GM19238 (cell line): ENCODE data around the gene GALNT12.

Experiments used
- DNase-seq: peaks from one replicate; pipeline ENCODE4 v3.0.0; 2011; ENCODE audit warnings: low spot score; ENCODE audit not compliant: insufficient read length

Gene GALNT12

GRCh38 chr9:98860871-98861293 lies 53.4 kb downstream of the GALNT12 start:
- no peak for DNase-seq

DNA sequence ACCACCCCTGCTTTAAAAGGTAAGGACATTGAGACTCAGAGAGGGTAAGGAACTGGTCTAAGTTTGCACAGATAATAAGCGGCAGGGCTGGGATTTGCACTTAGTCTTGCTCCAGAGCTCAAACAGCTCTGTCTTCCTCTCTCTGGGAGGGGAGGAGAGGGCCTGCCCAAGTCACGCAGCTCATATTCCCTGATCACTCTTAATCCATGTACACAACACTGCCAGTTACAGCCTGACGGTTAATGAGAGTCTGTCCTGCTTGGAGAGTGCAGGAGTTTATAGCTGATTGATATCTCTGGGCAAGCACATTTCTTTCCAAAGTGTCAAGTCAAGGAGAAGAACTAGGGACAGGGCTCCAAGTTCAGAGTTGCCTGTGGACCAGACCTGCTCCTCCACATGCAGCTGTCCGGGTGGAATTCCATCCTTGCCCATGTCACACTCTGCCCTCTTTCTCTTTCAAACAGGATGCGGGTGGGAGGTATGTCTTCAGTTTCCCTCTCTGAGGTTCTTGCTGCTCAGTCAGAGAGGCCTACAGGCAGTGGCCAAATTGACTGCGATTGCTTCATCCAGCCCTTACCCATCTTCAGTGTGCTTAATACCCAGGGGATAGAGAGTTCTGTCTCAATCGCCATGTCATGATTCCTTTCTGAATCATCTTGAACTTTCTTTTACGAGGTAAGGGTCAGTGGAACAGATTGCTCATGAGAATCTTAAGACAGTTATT lies 54.5 kb downstream of the GALNT12 start:
- no peak for DNase-seq

- DNase-seq = no peak
These were observed 55.5 kb downstream of the GALNT12 start for GRCh38 chr9:98862936-98863335.

GRCh38 chr9:98864281-98865174 lies 57.1 kb downstream of the GALNT12 start:
- no peak for DNase-seq

DNA sequence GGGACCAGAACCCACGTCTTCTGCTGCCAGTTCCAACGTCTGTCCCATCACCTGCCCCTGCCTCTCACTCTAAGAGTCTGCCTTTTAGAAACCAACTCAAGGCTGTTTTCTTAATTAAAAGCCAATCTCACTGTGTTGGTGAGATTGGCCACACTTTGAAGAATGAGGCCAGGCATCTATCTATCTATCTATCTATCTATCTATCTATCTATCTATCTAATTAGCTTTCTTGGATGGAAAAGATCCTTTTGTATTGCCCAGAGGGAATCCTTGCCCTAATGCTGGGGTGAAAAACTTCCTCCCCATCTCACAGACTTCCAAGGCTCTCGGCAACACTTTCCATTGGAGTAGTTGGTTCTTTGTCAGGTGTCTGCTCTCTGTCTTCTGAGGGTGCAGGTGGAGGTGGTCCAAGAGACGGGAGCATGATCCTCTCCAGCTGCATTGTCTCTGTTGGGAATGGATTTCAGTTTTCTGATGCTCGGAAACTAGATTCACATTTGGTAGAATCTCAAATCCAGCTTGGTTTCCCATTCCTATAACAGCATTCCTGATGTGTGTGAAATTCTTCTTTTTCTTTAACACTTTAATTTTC lies 57.9 kb downstream of the GALNT12 start:
- no peak for DNase-seq

DNA sequence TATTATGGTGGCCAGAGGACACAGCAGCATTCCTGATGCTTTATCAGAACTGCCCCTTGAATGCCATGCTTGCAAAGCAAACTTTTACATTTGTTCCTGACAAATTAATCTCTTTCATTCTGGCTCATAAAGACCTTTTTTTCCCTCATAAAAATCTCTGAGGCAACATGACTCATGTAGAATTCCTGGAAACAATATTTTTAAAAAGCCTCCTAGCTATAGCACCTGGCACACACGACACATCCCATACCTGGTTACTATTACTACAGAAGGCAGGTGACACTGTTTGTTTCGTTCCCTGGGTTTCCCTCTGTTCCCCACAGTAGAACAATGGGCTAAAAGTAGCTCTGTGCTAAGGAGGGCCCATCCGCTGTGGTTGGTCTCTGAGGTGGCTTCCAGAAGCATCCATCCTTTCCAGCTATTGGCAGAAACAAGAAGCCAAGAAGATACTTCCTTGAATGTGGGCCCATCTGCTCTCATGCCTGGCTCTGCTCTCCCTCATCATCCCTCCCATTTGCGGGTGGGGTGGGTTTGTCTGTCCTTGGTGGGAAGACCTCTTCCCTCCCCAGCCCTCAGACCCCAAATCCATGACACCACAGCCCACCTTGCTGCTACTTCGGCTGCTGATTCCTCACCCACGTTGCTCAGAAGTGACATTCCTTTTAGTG lies 59.1 kb downstream of the GALNT12 start:
- DNase-seq = no peak

DNA sequence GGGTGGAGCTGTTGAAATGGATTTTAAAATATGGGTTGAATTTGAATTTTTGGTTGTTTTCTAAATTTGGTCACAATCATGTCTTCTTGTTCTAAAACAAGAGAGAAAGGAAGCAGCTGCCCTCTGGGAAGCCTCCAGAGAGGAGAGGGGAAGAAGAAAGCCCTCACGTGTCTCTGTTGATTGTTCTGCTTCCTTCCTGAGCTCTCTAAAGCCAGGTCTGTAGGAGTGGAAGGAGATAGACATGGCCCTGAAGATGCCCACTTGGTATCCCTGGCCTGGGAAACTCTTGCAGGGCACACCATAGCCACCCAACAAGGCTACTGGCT lies 59.6 kb downstream of the GALNT12 start:
- DNase-seq = no peak

DNA sequence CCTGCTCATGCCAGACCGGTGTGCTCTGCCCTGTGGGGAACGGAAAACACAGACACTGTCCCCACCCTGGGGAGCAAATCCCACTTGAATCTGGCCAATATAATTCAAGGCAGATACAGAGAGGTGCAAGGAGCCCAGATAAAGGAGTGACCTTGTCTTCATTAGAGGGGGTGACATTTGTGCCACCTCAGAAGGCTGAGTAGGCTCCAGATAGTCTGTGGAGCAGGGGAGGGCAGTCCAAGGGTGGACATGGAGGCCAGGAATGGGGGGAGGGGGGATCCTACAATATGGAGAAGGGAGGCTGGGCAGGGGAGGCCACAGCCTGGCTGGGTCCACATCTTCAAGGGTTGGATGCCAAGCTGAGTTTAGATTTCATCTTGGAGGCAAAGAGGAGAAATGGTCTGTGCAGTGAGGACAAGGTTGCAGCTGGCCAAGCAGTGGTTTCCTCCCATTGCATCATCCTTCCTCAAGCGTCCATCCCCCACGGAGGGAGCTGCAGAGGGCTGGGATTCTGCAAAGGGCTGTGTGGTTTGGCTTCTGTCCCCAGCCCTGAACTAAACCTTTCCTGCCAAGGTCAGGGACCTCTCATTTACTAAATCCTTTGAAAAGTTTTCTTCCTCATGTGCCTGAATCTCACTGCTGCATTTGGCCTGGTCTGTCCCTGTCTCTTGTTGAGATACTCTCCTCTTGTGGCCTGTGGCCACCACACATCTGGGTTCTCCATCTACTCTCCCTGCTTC lies 60.1 kb downstream of the GALNT12 start:
- DNase-seq = no peak

GRCh38 chr9:98869078-98869745 lies 61.7 kb downstream of the GALNT12 start:
- no peak for DNase-seq

DNA sequence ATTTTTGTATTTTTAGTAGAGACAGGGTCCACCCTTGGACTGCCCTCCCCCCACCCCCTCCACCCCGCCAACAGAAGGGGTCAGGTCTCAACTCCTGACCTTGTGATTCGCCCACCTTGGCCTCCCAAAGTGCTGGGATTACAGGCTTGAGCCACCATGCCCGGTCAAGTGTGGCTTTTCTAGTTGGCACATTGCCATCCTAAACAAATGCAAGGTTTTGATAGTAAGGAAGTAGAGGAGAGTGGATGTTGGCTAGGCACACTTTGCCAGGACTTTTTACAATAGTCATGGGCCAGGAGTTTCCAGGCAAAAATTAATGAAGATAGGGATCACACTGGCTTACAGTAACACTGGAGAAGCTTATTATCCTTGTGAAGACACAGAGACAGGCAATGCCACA lies 62.4 kb downstream of the GALNT12 start:
- DNase-seq = no peak

- no peak for DNase-seq
These were observed 63.5 kb downstream of the GALNT12 start for GRCh38 chr9:98870782-98871557.

- no peak for DNase-seq
These were observed 64.1 kb downstream of the GALNT12 start for GRCh38 chr9:98871558-98872065.

DNA sequence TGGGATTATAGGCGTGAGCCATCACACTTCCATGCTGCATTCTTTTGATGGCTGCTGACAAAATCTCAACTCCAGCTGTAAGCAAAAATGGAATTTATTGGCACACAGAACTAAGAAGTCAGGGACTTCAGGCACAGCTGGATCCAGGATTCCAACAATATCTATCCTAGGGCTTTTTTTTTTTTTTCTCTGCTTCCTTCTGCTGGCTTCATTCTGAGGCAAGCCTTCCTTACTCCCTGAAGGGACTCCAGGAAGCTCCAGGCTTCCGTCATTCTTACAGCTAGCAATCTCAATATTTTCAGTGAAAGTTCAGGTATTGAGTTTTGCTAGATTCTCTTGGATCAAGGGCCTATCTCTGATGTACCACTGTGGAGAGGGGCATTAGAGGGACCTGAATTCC lies 66.1 kb downstream of the GALNT12 start:
- no peak for DNase-seq

GRCh38 chr9:98873951-98874371 lies 66.5 kb downstream of the GALNT12 start:
- DNase-seq = no peak

DNA sequence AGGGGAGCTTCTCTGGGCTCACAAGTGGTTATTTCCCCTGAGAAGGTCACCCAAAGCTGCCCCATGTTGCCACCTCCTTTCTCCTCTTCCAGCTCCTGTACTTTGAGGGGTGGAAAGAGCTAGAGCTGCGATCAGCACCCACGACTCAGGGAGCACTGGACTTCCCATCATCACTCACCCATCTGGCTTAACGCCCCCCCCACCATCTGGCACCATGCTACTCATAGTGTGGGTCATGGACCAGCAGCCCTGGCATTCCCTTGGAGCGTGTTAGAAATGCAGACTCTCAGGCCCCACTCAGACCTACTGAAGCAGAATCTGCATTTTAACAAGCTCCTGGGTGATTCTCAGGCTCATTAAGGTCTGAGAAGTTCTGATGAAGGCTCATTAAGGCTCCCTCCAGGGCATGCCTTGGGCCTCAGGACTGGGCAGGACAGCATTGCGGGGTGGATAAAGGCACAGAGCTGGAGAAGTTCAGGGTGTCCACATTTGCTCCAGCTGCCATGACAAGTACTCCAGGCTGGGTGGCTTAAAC lies 67.3 kb downstream of the GALNT12 start:
- no peak for DNase-seq

DNA sequence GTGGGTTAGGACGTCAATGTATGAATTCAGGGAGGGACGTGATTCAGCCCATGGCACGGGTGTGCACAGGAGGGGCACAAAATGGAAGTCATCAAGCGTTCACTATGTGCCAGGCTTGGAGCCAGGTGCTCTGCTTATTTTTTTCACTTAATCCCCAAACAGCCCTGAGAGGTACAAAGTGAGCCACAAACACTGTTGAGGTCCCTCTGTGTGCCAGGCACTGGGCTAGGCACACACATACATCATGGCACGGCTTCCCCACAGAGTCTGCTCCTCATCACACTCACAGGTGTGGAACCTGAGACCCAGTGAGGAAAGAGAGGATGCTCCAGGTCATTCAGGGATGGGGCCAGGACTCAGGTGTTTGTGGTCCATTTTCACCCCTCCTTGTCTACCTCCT lies 68.1 kb downstream of the GALNT12 start:
- DNase-seq = no peak

- no peak for DNase-seq
These were observed 69.8 kb downstream of the GALNT12 start for GRCh38 chr9:98877311-98877710.

- no peak for DNase-seq
These were observed 71.9 kb downstream of the GALNT12 start for GRCh38 chr9:98879094-98879962.
